HEK293 (cell line): Measurements from ENCODE around the gene SERPINI1.

ENCODE experiments used
- ATF2 ChIP-seq: fragments of 450-650 bp; formaldehyde crosslinking; IDR thresholded peaks from 2 replicates; pipeline ENCODE4 v1.5.1; 2016; ENCODE audit warnings: missing biosample characterization, missing genetic modification characterization, low read depth
- CTCF ChIP-seq: fragments of 450-650 bp; formaldehyde crosslinking; IDR thresholded peaks from 2 replicates; pipeline ENCODE4 v1.5.1; 2016; ENCODE audit warnings: missing biosample characterization, missing genetic modification characterization
- REST ChIP-seq: fragments of 450-650 bp; formaldehyde crosslinking; IDR thresholded peaks from 2 replicates; pipeline ENCODE4 v1.5.1; 2016; ENCODE audit warnings: missing biosample characterization, missing genetic modification characterization
- TRIM28 ChIP-seq: IDR thresholded peaks from 2 replicates; pipeline ENCODE4 v1.6.1; 2011; ENCODE audit warnings: low read length, control low read depth, borderline replicate concordance
- ZBTB21 ChIP-seq: fragments of 450-650 bp; formaldehyde crosslinking; IDR thresholded peaks from 2 replicates; pipeline ENCODE4 v1.5.1; 2017; ENCODE audit warnings: missing biosample characterization, missing genetic modification characterization
- ZEB2 ChIP-seq: fragments of 450-650 bp; formaldehyde crosslinking; IDR thresholded peaks from 2 replicates; pipeline ENCODE4 v1.5.1; 2016; ENCODE audit warnings: missing biosample characterization, missing genetic modification characterization
- ZNF214 ChIP-seq: fragments of 450-650 bp; formaldehyde crosslinking; IDR thresholded peaks from 2 replicates; pipeline ENCODE4 v1.5.1; 2017; ENCODE audit warnings: missing biosample characterization, mild to moderate bottlenecking, missing genetic modification characterization, borderline replicate concordance
- ZNF843 ChIP-seq: fragments of 450-650 bp; formaldehyde crosslinking; IDR thresholded peaks from 2 replicates; pipeline ENCODE4 v1.5.1; 2016; ENCODE audit warnings: missing biosample characterization, missing genetic modification characterization

- no peak for TF ChIP-seq REST
- TF ChIP-seq CTCF, result no peak
- TF ChIP-seq TRIM28, result no peak
- no peak for TF ChIP-seq ZEB2 (tag by site-specific recombination)
- no peak for TF ChIP-seq ZBTB21 (tag by site-specific recombination)
- no peak for TF ChIP-seq ATF2
- TF ChIP-seq ZNF843 (tag by site-specific recombination), result no peak
- no peak for TF ChIP-seq ZNF214 (tag by site-specific recombination)
Observed at GRCh38 chr3:167705840-167706239, 29.7 kb upstream of the SERPINI1 start.
